Cardiac fibroblast (primary cell): ENCODE data around the gene MYOCD.

Experiments
- DNase-seq, 2 donors: peaks; one replicate each; pipeline versions ENCODE4 v3.0.0 to v3.0.0-alpha.2; 2010; ENCODE audit warnings: low read depth in 2 of 2
- H3K4me3 ChIP-seq, 2 donors: replicated peaks in 1 of 2; 1 replicate in 1 of 2; 2 replicates in 1 of 2; pipeline ENCODE4 v1.5.1; 2011; ENCODE audit warnings: low read depth in 2 of 2, low read length in 2 of 2, mild to moderate bottlenecking in 2 of 2, moderate library complexity in 1 of 2
- TF ChIP-seq, protein P1 (sequence below): IDR thresholded peaks from one replicate; pipeline ENCODE4 v1.5.1; 2011; ENCODE audit warnings: low read depth, mild to moderate bottlenecking, low read length, inconsistent platforms

MYOCD gene

DNA sequence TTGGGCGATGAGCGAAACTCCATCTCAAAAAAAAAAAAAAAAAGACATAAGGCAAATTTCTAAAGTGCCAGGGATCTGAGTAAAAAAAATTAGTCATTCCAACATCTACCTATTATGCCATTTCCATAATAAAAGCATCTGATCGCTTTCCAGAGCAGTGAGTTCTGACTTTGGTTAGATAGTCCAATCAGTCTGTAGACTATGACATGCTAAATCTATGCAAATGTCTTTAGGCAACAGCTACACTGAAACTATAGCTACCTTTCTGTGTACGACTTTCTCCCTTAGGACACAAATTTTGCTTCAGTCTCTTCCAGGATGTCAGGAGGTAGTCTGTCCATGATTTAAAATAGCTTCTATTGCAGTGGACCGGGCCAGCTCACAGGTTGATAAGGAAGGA is 64.7 kb downstream of the MYOCD start:
- DNase-seq, result peak in 1 of 2 donors; percentile 25
- TF ChIP-seq, protein P1, sequence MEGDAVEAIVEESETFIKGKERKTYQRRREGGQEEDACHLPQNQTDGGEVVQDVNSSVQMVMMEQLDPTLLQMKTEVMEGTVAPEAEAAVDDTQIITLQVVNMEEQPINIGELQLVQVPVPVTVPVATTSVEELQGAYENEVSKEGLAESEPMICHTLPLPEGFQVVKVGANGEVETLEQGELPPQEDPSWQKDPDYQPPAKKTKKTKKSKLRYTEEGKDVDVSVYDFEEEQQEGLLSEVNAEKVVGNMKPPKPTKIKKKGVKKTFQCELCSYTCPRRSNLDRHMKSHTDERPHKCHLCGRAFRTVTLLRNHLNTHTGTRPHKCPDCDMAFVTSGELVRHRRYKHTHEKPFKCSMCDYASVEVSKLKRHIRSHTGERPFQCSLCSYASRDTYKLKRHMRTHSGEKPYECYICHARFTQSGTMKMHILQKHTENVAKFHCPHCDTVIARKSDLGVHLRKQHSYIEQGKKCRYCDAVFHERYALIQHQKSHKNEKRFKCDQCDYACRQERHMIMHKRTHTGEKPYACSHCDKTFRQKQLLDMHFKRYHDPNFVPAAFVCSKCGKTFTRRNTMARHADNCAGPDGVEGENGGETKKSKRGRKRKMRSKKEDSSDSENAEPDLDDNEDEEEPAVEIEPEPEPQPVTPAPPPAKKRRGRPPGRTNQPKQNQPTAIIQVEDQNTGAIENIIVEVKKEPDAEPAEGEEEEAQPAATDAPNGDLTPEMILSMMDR, result no peak
- H3K4me3 ChIP-seq, result no peak overlapping the region

- peak; percentile 49 to 71 for DNase-seq
- no peak overlapping the region for H3K4me3 ChIP-seq
- TF ChIP-seq, protein P1, result no peak
Observed at GRCh38 chr17:12730931-12731521, 65.3 kb downstream of the MYOCD start.

GRCh38 chr17:12731839-12732238 is 66.1 kb downstream of the MYOCD start:
- TF ChIP-seq, protein P1, result no peak
- DNase-seq, result no peak

DNA sequence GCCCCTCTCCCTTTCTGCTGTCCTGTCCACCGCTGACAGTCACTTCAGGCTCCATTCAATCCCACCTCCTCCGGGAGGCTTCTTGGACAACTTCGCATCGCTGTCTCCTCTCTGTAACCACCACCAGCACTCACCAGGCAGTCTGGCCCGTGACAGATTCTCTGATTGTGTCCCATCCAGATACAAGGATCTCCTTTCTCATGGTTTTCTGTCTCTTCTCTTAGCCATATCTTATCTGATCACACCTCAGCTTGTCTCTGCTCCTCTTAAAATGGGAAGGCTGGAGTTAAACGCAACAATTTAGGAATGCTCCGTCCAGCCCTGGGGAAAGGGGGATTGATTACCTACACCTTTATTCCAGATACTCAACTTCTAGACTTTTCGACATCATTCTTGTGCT is 66.7 kb downstream of the MYOCD start:
- DNase-seq, result no peak
- no peak overlapping the region for H3K4me3 ChIP-seq
- TF ChIP-seq, protein P1, result no peak

More at GRCh38 chr17:12731839-12732238, 66.1 kb downstream of the MYOCD start:
- no peak overlapping the region for H3K4me3 ChIP-seq

DNA sequence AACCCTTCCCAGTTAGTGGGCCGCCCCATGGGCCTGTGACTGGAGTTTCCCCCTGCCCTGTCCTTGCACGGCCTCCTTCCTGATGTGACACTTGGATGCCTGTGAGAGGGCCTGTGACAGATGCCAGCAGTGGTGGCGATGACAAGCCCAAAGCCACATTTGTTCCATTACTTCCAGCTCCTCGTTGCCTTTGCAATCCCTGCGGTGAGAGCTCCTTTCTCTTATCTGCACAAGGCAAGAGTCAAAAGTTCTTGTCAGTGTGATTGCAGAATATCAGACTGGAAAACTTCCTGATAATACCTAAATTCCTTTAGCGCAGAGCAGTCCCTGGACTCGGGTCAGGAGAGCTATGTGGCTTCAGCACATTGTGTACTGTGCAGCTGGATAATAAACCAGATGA is 69.2 kb downstream of the MYOCD start:
- TF ChIP-seq, protein P1, result no peak
- H3K4me3 ChIP-seq, result no peak overlapping the region
- peak in 1 of 2 donors; percentile 41 for DNase-seq

- no peak overlapping the region for H3K4me3 ChIP-seq
- DNase-seq, result no peak
- TF ChIP-seq, protein P1, result no peak
Observed at GRCh38 chr17:12735517-12735916, 69.8 kb downstream of the MYOCD start.

DNA sequence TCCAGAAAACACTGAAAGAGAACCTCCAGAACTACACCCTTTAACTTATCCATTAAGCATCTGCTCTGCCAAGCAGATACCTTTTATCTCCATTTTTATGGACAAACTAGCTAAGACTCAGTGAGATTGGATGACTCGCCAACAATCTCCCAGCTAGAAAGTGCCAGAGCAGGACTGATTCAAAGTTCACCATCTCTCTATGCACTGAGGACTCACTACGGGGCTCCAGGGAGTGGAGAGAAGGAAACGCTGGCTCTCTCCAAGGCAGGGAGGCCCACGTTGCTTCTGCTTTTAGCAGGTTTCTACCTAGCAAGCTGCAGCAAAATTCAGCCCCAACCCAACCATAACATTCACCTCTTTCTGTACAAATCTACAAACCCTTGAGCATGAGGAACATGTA is 70.8 kb downstream of the MYOCD start:
- no peak for DNase-seq
- TF ChIP-seq, protein P1, result no peak
- H3K4me3 ChIP-seq, result no peak overlapping the region
